GM12891 (cell line): ENCODE results near the gene SLC25A21.

Experiments used
- DNase-seq: peaks from one replicate; pipeline ENCODE4 v3.0.0; 2011; ENCODE audit warnings: low spot score; ENCODE audit not compliant: insufficient read length
- FAIRE-seq: peaks from 2 replicates; lab custom pipeline; 2011; peaks lifted over from hg19 to GRCh38; lab: Jason Lieb, UNC
- PAX5 ChIP-seq: IDR thresholded peaks from 2 replicates; pipeline ENCODE4 v1.6.1; 2011; ENCODE audit warnings: low read length, moderate library complexity, mild to moderate bottlenecking; ENCODE audit not compliant: insufficient read depth, severe bottlenecking
- POLR2A ChIP-seq: IDR thresholded peaks from 2 replicates; pipeline ENCODE4 v1.6.1; 2011; ENCODE audit warnings: low read depth, low read length, control low read depth
- POLR2AphosphoS5 ChIP-seq: IDR thresholded peaks from 2 replicates; pipeline ENCODE4 v1.6.1; 2011; ENCODE audit warnings: low read depth, low read length, control low read depth
- POU2F2 ChIP-seq: IDR thresholded peaks from 2 replicates; pipeline ENCODE4 v1.6.1; 2011; ENCODE audit warnings: low read depth, mild to moderate bottlenecking, control low read depth, low read length, moderate library complexity
- SPI1 ChIP-seq: IDR thresholded peaks from 2 replicates; pipeline ENCODE4 v1.6.1; 2011; ENCODE audit warnings: low read depth, low read length, control low read depth
- TAF1 ChIP-seq: IDR thresholded peaks from 2 replicates; pipeline ENCODE4 v1.6.1; 2011; ENCODE audit warnings: low read depth, low read length, control low read depth

SLC25A21 gene

DNA sequence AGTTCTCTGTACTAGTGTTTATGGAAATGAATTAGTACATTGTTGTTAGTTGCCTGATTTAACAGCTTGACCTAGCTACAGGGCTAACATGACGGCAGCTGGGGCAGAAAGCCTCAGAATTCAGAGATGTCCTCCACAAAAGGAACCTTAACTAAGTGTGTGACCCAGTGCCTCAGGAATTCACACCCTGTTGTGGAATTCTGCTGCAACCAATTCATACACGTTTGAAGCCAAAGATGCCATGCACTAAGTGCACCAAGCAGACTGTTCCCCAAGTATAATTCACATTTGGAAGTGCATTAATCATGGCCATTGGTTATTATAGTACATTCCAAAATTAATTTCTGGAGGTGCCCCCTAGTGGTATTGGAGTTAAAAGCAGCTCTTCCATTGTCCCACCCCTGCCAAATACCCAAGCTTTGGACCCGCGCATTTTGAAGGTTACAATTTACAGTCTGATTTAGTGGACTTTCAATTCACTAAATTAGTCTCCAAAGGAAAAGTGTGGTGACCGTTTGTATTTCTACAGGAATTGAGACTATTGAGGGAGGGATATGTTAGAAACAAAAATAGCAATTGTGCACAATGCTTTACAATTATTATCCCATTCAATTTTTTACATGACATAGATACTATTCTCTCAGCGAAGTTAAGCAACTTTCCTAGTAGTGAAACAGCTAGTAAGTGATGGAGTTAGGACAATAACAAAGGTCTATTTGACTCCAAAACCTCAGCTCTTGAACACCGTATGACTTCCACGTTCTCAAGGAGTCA lies 424.8 kb downstream of the SLC25A21 start:
- DNase-seq: no peak
- TF ChIP-seq SPI1: no peak
- no peak for TF ChIP-seq PAX5
- no peak for TF ChIP-seq POLR2A
- TF ChIP-seq POU2F2: no peak
- TF ChIP-seq POLR2AphosphoS5: no peak
- TF ChIP-seq TAF1: no peak
- FAIRE-seq: no peak

GRCh38 chr14:36746872-36747271 lies 425.5 kb downstream of the SLC25A21 start:
- TF ChIP-seq POU2F2 (no peak), POLR2AphosphoS5 (no peak), PAX5 (no peak), POLR2A (no peak), TAF1 (no peak), SPI1 (no peak)
- DNase-seq: no peak
- no peak for FAIRE-seq

DNA sequence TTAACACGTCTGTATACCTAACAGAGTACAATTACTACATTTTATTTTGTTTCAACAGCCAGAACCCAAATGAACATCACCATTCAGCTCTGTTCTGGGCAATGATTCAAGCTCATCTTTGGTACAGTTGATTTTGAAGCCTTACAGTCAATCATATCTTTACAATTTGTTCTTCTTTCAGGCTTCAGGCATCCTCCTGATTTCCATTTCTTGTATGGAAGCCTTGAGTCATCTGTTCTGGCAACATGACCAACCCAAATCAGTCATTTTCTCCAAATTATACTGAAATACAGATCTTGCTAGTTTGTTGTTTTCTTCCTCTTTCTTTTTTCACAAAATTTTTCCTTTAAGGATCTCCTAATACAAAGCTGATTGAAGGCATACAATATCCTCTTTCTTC lies 430.5 kb downstream of the SLC25A21 start:
- FAIRE-seq (no peak), DNase-seq (no peak)
- no peak for TF ChIP-seq POLR2A
- no peak for TF ChIP-seq POU2F2
- TF ChIP-seq SPI1: no peak
- TF ChIP-seq TAF1: no peak
- no peak for TF ChIP-seq POLR2AphosphoS5
- TF ChIP-seq PAX5: no peak

DNA sequence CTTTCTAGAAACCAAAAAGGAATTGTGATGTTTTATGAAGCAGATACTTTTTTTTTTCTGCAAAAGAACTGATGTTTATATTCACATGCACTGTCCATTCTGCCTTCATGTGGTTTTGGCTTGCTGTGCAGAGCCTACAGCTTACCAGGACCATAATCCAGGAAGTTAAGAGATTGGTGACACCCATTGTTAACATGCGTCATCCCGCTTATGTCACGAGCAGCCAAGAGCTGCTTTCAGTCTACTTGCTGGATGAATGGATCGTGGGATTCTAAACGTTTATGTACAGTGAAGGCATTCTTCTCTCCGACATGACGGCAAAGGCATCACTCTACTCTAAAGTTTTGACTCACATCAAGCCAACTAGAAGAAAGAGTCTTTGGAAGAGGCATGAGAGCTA lies 434.1 kb downstream of the SLC25A21 start:
- no peak for DNase-seq
- FAIRE-seq: no peak
- TF ChIP-seq POU2F2 (no peak), SPI1 (no peak), PAX5 (no peak), TAF1 (no peak), POLR2A (no peak), POLR2AphosphoS5 (no peak)

DNA sequence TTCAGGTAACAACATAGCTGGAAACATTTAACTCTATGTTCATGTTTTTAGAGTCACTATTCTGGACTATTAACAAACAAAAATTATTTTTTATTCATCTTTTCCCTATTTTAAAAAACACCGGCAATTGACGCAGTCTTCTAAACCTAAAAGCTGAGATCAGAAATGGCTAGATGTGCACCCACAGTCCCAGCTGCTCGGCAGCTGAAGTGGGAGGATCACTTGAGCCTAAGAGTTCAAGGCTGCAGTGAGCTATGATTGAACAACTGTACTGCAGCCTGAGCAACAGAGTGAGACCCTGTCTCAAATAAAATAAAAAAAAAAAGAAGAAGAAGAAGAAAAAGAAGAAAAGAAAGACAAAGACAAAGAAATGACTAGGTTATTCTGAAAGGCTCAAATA lies 446.3 kb downstream of the SLC25A21 start:
- DNase-seq: no peak
- FAIRE-seq: no peak
- TF ChIP-seq POLR2A: no peak
- TF ChIP-seq POLR2AphosphoS5: no peak
- no peak for TF ChIP-seq TAF1
- no peak for TF ChIP-seq POU2F2
- TF ChIP-seq SPI1: no peak
- TF ChIP-seq PAX5: no peak

DNA sequence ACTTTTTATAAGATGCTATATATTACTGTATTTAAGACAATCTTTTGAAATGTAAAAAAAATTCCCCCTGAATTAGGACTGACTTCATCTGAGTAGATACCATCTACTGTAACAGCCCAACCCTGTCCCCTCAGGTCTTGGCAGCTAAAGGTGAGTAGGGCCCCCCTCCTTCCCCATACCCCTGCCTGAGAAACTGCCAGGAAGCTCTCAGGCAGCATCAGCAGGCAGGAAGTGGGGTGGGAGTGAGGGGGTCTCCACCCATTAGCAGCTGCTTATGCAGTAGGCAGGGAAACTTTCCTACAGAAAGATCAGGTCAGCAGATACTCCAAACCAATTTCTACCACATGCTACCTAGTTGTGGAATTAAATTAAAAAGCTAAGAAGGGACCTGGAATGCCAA lies 448.2 kb downstream of the SLC25A21 start:
- DNase-seq (no peak), FAIRE-seq (no peak)

GRCh38 chr14:36723530-36723929 lies 448.9 kb downstream of the SLC25A21 start:
- TF ChIP-seq TAF1 (no peak), PAX5 (no peak), POLR2A (no peak), POLR2AphosphoS5 (no peak)
- FAIRE-seq (no peak), DNase-seq (no peak)

More for the DNA sequence above, 448.2 kb downstream of the SLC25A21 start:
- TF ChIP-seq POU2F2: no peak
- TF ChIP-seq POLR2AphosphoS5: no peak
- no peak for TF ChIP-seq SPI1
- no peak for TF ChIP-seq TAF1
- no peak for TF ChIP-seq PAX5
- no peak for TF ChIP-seq POLR2A

GRCh38 chr14:36721877-36722276 lies 450.5 kb downstream of the SLC25A21 start:
- TF ChIP-seq POLR2A (no peak), POLR2AphosphoS5 (no peak), PAX5 (no peak), SPI1 (no peak), TAF1 (no peak), POU2F2 (no peak)
- FAIRE-seq: no peak
- DNase-seq: no peak

GRCh38 chr14:36720657-36721056 lies 451.7 kb downstream of the SLC25A21 start:
- TF ChIP-seq SPI1 (no peak), POLR2A (no peak), PAX5 (no peak), TAF1 (no peak), POU2F2 (no peak), POLR2AphosphoS5 (no peak)
- DNase-seq: no peak
- no peak for FAIRE-seq
